ENCODE results near the gene CDK18.

CDK18 gene

DNA sequence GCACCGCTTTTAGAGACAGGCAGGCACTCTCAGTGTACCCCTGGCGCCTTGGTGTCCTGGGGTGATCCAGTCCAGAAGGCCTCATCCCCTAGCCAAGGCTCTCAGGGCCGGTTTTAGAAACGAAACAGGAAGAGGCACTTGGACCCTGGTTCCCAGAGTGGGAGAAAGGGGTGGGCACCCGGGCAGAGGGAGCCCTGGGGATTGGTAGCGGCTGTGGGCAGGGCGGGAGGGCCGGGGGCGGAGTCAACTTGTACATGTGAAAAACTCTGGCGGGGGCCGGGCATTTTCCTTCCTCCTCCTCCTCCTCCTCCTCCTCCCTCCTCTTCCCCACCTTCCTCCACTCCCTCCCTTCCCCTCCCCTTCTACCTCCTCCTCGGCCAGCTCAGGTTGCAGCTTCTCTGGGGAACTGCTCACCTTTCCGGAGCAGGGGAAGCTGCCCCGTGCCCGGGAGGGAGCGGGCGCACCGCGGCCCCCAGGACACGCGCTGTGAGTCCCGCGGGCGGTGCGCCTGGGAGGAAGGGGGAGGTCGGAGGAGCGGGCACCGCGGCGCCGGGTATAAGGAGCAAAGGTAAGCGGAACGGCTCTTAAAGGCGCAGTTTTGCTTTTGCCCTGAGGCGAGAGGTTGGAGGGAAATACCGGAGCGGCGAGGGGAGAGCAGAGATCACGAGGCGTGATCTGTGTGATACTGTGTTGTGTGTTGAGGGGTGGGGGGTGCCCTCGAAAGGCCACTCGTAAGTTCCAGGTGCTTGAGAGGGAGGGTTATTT, at the start of gene CDK18:
CDK18 (plus strand) TSS at position 359 of the 765 bp plus-strand sequence. CDS start 18,499 bp downstream, outside the sequence.
- H3K9me3 ChIP-seq (ENCODE audit: insufficient read depth, low read length), result no peaks in the 10 kb centered on the region
- H3K27me3 ChIP-seq (ENCODE audit: insufficient read depth, insufficient read length), result no peaks in the 10 kb centered on the region
- peaks cover 22% of the 10 kb centered on the region for H3K4me1 ChIP-seq (ENCODE audit: insufficient read depth, insufficient read length)
- peak; percentile 74 for DNase-seq (ENCODE audit: low read depth, low spot score)
- TF ChIP-seq ZNF274 (IDR thresholded peaks at IDR 0.05; ENCODE audit: low read depth, low read length), result no peak
- TF ChIP-seq YY1 (IDR thresholded peaks at IDR 0.05; ENCODE audit: insufficient read depth, insufficient read length), result no peak
- no peak for TF ChIP-seq SUZ12 (IDR thresholded peaks at IDR 0.05; ENCODE audit: extremely low read depth, insufficient read depth, insufficient read length)
- H3K9ac ChIP-seq (ENCODE audit: insufficient read length, low read depth), result peak within 1 kb of the TSS; percentile 84
- H3K36me3 ChIP-seq (ENCODE audit: insufficient read depth, insufficient read length, low read length), result peaks cover 5% of the 10 kb centered on the region
- H3K4me3 ChIP-seq (ENCODE audit: insufficient read length, low read depth), result peak within 1 kb of the TSS; percentile 72

DNA sequence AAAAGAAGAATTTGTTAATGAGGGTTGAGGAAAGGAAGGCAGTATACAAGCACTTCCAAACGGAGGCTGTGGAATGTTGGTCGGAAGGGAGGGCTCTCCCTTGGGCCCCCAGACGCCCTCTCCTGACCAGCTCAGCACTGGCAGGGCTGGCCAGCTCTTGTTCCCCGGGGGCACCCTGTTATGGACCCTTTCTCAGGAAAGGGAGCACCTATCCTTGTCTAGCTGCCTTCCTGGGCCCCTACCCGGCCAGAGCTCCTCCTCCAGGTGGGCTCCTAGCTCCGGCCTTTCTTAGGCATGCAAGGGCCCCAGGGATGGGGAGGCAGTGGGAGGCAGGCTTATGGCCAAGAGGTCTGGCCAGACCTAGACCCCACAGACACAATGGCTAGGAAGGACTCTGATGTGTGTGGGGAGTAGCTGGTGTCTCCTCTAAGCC, 49.5 kb upstream of the CDK18 start:
- no peak for DNase-seq (ENCODE audit: low read depth, low spot score)
- no peaks in the 10 kb centered on the region for H3K9me3 ChIP-seq (ENCODE audit: insufficient read depth, low read length)
- H3K4me1 ChIP-seq (ENCODE audit: insufficient read depth, insufficient read length), result peaks cover 23% of the 10 kb centered on the region
- peaks cover 3% of the 10 kb centered on the region for H3K27me3 ChIP-seq (ENCODE audit: insufficient read depth, insufficient read length)
- H3K4me3 ChIP-seq (ENCODE audit: insufficient read length, low read depth), result peak overlapping the region; percentile 83
- TF ChIP-seq ZNF274 (IDR thresholded peaks at IDR 0.05; ENCODE audit: low read depth, low read length), result no peak
- TF ChIP-seq SUZ12 (IDR thresholded peaks at IDR 0.05; ENCODE audit: extremely low read depth, insufficient read depth, insufficient read length), result no peak
- no peak for TF ChIP-seq YY1 (IDR thresholded peaks at IDR 0.05; ENCODE audit: insufficient read depth, insufficient read length)
- peak overlapping the region; percentile 87 for H3K9ac ChIP-seq (ENCODE audit: insufficient read length, low read depth)
- peaks cover 9% of the 10 kb centered on the region for H3K36me3 ChIP-seq (ENCODE audit: insufficient read depth, insufficient read length, low read length)

DNA sequence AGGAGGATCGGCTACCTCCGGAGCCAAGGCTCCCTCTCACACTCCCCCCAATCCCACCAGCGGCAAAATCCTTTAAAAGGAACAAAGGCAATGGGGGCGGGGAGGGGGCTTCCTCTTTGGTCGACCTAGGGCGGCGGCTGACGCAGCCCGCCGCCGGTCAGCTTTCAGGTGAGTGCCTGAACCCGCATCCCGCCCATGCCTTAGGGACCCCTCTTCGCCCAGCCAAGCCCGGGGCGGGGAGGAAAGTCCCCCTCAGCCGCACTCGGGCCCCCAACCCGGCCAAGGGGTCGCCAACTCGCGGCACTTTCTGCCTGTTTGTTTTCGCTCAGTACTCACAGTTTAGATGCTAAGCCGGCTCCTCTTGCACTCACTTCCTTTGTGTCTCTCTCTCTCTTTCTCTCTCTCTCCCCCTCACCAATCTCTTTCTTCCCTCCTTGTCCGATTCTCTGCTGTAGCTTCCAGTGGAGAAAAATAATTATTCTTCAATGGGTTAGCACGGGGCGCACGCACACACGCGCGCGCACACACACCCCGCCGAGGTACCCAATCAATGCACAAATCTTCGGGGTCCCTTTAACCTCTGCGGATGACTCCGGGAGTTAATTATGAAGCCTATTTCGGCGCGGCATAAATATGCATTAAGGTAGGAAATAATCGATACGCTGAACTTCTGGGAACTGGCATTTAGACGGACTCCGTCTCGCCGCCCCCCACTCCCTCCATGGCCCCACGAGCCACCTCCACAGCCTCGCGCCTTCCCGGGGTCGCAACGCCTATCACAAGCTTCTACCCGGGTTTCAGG, 48.7 kb upstream of the CDK18 start, which contains the start of gene BLACAT1:
BLACAT1 (minus strand) TSS at position 465 of the 802 bp plus-strand sequence.
- Histone ChIP-seq H3K27me3 (ENCODE audit: insufficient read depth, insufficient read length) (peaks cover 3% of the 10 kb centered on the region), H3K9ac (ENCODE audit: insufficient read length, low read depth) (peak within 1 kb of the TSS; percentile 87), H3K9me3 (ENCODE audit: insufficient read depth, low read length) (no peaks in the 10 kb centered on the region), H3K4me1 (ENCODE audit: insufficient read depth, insufficient read length) (peaks cover 19% of the 10 kb centered on the region), H3K4me3 (ENCODE audit: insufficient read length, low read depth) (peak within 1 kb of the TSS; percentile 83), H3K36me3 (ENCODE audit: insufficient read depth, insufficient read length, low read length) (peaks cover 9% of the 10 kb centered on the region)
- no peak for DNase-seq (ENCODE audit: low read depth, low spot score)
- no peak for TF ChIP-seq YY1 (IDR thresholded peaks at IDR 0.05; ENCODE audit: insufficient read depth, insufficient read length)
- no peak for TF ChIP-seq SUZ12 (IDR thresholded peaks at IDR 0.05; ENCODE audit: extremely low read depth, insufficient read depth, insufficient read length)
- TF ChIP-seq ZNF274 (IDR thresholded peaks at IDR 0.05; ENCODE audit: low read depth, low read length), result no peak

DNA sequence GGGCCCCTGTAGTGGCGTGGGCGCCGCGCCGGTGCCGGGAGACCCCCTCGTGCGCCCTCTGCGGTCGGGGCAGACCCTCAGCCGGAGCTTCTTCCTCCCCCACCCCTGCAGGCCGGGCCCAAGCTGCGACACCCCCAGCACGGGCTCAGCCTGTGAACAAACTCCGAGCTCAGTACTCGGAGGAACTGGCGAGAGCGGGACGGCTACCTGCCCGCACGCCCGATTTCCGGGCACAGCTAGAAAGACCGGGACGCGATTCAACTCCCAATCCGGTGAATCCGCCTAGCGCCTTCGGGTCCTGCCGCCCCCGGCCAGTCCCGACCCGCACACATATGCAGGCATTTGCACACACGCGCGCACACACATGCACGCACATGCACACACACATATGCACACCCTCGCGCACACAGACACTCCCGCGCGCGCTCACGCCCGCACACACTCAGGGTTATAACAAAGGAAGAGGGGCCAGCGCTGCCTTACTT, 48.0 kb upstream of the CDK18 start:
- Histone ChIP-seq H3K4me1 (ENCODE audit: insufficient read depth, insufficient read length) (peaks cover 19% of the 10 kb centered on the region), H3K4me3 (ENCODE audit: insufficient read length, low read depth) (peak overlapping the region; percentile 83), H3K9ac (ENCODE audit: insufficient read length, low read depth) (peak overlapping the region; percentile 87), H3K27me3 (ENCODE audit: insufficient read depth, insufficient read length) (peaks cover 3% of the 10 kb centered on the region), H3K9me3 (ENCODE audit: insufficient read depth, low read length) (no peaks in the 10 kb centered on the region), H3K36me3 (ENCODE audit: insufficient read depth, insufficient read length, low read length) (peaks cover 9% of the 10 kb centered on the region)
- TF ChIP-seq YY1 (IDR thresholded peaks at IDR 0.05; ENCODE audit: insufficient read depth, insufficient read length), result no peak
- TF ChIP-seq ZNF274 (IDR thresholded peaks at IDR 0.05; ENCODE audit: low read depth, low read length), result no peak
- TF ChIP-seq SUZ12 (IDR thresholded peaks at IDR 0.05; ENCODE audit: extremely low read depth, insufficient read depth, insufficient read length), result no peak
- no peak for DNase-seq (ENCODE audit: low read depth, low spot score)

DNA sequence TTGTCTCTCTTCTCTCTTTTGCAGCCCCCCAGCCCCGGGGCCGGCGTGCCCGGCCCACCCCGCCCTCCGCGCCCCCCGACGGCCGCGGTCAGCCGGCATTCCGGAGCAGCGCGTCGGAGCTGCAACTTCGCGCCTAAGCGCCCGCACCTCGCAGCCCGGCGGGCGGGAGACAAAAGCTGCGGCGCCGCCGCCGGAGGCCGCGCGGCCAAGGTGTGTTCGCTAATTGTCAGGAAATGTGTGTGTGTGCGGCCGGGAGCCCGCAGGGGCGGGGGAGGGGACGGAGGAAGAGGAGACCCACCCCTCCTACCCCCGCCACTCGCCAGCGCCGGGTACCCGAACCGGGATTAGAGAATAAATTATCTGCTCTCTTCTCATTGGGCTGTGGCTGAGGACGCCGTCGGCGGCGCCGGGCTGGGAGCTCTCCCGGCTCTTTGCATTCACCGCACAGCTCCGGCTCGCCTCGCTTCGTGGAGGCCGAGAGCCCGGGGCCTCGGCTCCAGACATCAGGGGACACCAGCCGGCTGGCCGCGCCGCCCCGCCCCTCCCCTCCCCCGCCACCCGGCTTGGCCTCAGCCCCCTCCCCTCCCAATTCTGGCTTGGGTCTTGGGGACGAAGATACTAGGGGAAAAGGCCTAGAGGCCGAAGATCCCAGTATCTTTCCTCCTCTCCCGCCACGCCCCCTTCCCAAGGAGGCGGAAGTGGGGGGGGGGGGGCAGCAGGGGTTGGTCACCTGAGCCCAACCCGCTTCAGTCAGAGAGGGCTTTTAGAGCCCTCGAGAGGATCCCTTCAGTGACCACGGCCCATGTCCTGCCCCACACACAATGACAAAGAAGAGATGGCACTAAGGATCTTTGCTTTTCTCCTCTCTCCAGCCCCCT, 47.4 kb upstream of the CDK18 start:
- Histone ChIP-seq H3K9ac (ENCODE audit: insufficient read length, low read depth) (peak overlapping the region; percentile 87), H3K36me3 (ENCODE audit: insufficient read depth, insufficient read length, low read length) (peaks cover 9% of the 10 kb centered on the region), H3K27me3 (ENCODE audit: insufficient read depth, insufficient read length) (peaks cover 3% of the 10 kb centered on the region), H3K4me3 (ENCODE audit: insufficient read length, low read depth) (peak overlapping the region; percentile 83), H3K9me3 (ENCODE audit: insufficient read depth, low read length) (no peaks in the 10 kb centered on the region), H3K4me1 (ENCODE audit: insufficient read depth, insufficient read length) (peaks cover 18% of the 10 kb centered on the region)
- peak; percentile 84 for DNase-seq (ENCODE audit: low read depth, low spot score)
- TF ChIP-seq YY1 (IDR thresholded peaks at IDR 0.05; ENCODE audit: insufficient read depth, insufficient read length) (no peak), ZNF274 (IDR thresholded peaks at IDR 0.05; ENCODE audit: low read depth, low read length) (no peak), SUZ12 (IDR thresholded peaks at IDR 0.05; ENCODE audit: extremely low read depth, insufficient read depth, insufficient read length) (no peak)

DNA sequence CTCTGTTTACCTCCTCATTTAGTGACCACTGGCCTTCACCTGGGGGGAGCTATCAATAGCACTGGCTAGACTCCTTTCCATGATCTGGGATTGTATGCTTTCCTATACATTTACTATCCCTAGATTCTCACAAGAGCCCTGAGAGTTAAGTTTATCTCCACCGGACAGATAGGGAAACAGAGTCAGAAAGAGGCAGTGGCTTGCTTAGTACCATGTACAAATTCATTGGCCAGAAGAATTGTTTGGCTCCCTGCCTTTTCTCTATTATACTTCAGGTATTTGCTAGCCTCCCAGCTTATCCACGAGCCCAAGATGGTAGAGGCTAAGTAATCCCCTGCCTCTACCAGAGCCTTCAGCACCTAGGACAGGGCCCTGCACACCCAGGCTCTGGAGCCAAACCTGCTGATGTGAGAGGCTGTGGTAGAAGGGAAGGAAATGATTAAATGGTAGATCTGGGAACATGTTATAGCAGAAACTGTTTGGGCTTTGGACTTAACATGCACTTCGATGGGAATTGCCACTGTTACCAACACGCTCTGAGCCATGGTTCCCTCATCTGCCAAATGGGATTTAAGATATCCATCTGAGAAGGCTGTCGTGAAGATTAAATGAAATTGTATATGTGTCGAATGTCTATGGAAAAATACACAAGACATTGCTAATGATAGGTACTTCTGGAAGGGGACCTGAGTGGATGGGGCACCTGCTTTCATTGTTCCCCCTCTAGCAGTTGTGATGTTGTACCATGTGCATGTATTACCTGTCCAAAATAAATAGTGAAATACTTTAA, 45.5 kb upstream of the CDK18 start:
- H3K4me3 ChIP-seq (ENCODE audit: insufficient read length, low read depth), result no peak overlapping the region
- H3K9me3 ChIP-seq (ENCODE audit: insufficient read depth, low read length), result no peaks in the 10 kb centered on the region
- no peak overlapping the region for H3K9ac ChIP-seq (ENCODE audit: insufficient read length, low read depth)
- H3K27me3 ChIP-seq (ENCODE audit: insufficient read depth, insufficient read length), result peaks cover 3% of the 10 kb centered on the region
- TF ChIP-seq SUZ12 (IDR thresholded peaks at IDR 0.05; ENCODE audit: extremely low read depth, insufficient read depth, insufficient read length) (no peak), YY1 (IDR thresholded peaks at IDR 0.05; ENCODE audit: insufficient read depth, insufficient read length) (no peak), ZNF274 (IDR thresholded peaks at IDR 0.05; ENCODE audit: low read depth, low read length) (no peak)
- no peak for DNase-seq (ENCODE audit: low read depth, low spot score)
- peaks cover 2% of the 10 kb centered on the region for H3K36me3 ChIP-seq (ENCODE audit: insufficient read depth, insufficient read length, low read length)
- H3K4me1 ChIP-seq (ENCODE audit: insufficient read depth, insufficient read length), result peaks cover 2% of the 10 kb centered on the region

All from NT2/D1 (cell line).